HuH-7.5 (cell line): Measurements from ENCODE around the gene DDX31.

ENCODE experiments used
- DNase-seq: peaks from one replicate; pipeline ENCODE4 v3.0.0; 2011; ENCODE audit warnings: low spot score

The DDX31 gene

DNA sequence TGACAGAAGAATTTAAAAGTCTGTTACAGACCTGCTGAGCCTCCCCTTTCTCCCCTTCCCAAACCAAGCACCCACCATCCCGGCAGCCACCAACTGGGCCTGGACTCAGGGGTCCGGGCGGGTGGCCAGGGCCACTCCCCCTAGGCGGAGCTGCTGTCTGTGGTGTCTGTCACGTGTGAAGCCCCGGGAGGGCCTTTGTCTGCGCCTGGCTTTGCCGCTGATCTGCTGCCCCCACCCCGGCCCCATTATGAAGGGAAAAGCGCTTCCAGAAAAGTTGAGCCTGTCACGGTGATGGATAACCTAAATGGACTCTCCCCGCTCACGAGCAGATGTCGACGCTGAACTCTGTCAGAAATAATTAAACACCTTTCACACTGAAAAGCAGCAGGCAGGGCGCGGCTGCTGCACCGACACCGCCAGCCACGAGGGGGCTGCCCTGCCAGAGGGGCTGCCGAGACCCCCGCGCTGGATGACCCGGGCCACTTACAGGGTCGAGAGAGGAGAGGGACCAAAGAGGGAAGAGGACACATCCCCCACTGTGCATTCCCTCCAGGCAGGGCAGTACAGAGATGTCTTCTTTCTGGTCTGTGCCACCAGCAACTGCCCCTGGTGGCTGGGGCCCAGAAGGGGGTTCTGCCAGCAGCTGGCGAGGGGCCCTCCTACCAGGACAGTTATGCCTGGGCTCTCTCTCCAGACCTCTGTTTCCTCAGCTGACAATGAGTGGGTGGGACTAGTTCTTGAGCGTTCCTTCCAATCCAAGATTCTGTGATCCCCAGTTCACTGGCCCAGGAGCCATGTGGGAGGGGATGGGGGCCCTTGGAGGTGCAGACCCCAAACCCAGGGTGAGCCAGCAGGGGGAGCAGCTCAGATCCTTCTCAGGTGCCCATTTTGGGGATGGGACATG is 123.4 kb downstream of the DDX31 start:
- no peak for DNase-seq

DNA sequence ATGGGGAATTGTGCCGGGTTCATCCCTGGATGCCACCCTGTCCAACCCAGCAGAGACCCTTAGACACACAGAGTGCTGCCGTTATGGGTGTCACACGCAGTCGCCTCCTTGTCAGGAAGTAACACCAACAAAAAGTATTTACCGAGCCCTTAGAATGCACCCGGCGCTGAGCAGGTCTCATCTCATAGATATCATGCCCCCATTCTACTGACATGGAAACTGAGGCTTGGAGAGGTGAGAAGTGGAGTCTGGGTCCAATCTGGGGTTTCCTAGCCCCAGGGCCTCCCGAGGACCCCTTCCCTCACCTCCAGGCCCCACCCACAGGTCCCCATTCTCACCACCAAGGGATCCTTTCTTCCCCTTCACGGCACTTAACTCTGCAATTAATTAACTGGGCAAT is 124.2 kb downstream of the DDX31 start:
- no peak for DNase-seq

DNA sequence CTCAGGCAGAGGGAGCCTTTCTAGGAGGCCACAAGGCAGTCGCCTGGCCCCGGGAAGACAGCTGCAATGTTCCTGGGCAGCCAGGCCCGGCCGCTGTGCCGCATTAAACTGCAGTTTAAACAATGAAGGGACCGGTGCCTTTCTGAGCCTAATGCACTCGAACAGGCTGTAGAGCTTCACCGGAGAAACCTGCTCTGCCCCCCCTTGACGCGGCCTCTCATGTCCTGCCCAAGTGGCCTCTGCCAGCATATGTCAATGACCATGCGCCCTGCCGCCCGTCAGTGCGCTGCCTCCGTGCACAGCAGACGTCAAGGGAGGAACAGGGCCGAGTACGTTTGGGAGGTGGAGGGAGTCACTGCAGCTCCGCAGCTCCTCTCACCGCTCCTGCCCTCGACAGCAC is 125.8 kb downstream of the DDX31 start:
- no peak for DNase-seq

DNA sequence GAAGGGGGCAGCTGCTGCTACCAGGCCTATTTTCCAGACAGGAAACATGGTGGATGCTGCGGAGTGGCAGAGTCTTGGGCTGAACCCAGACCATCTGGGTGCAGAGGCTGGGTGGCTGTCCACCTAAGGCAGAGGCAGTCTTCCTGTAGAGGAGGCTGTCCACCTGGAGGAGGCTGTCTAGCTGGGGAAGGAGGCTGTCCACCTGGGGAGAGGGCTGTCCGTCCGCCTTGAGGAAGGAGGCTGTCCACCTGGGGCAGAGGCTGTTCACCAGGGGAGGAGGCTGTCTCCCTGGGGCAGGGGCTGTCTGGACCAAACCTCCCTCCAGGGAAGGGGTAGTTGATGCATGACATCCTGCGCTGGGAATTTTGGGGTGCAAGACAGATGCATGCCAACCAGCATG is 126.5 kb downstream of the DDX31 start:
- no peak for DNase-seq
